Measurements from ENCODE around the gene TOR1AIP2. TPM values are rescaled to one million over a fixed set of nuclear protein-coding genes. Genes with fewer than 3 reads are reported as not detected.

Gene TOR1AIP2
- total RNA-seq, 2 experiments from 2014 or later: 31.0 to 49.9 TPM

GRCh38 chr1:179882253-179883039 lies 4.8 kb upstream of the TOR1AIP2 start, which contains the start of gene TOR1AIP1:
Gene TOR1AIP1, plus strand, starts transcription at chr1:179882285. Its CDS starts 218 bp downstream, at chr1:179882503.
- Histone ChIP-seq H3K9me2 (ENCODE audit: insufficient read depth, low read length) (no peaks in the 10 kb centered on the region), H3K36me3 (ENCODE audit: insufficient read depth, low read length) (peaks cover 14% of the 10 kb centered on the region; the same call in 1 of the 2 replicates), H3K79me2 (ENCODE audit: insufficient read depth, low read depth, low read length) (peaks cover 11% of the 10 kb centered on the region; the same call in 1 of the 2 replicates), H4K20me1 (ENCODE audit: insufficient read depth, low read length) (no peaks in the 10 kb centered on the region; the same call in 1 of the 2 replicates), H3K4me3 (ENCODE audit: low read depth, low read length, poor library complexity, severe bottlenecking) (peak within 1 kb of the TSS; percentile 79), H3K9me3 (ENCODE audit: low read length) (no peaks in the 10 kb centered on the region), H2AFZ (ENCODE audit: low read length) (peak within 1 kb of the TSS; percentile 65), H3K4me1 (ENCODE audit: insufficient read depth, low read length, poor library complexity, severe bottlenecking) (peaks cover 29% of the 10 kb centered on the region), H3K4me2 (ENCODE audit: low read length) (peak within 1 kb of the TSS; percentile 89), H3K27ac (ENCODE audit: low read depth, low read length, poor library complexity, severe bottlenecking) (peak within 1 kb of the TSS; percentile 96)
- TF ChIP-seq CTCF (conservative IDR thresholded peaks at IDR 0.05; ENCODE audit: low read length) (peak; percentile 58), EZH2phosphoT487 (IDR thresholded peaks at IDR 0.05; ENCODE audit: borderline replicate concordance, low read depth, low read length) (no peak)
- intact Hi-C loops (cut with micrococcal nuclease; ENCODE audit: unreplicated experiment): loop anchor here (1.0 to 5.0 kb wide), 4 partner anchors 72 to 850 kb away; partner anchors contain the start of genes ACBD6, CEP350 and QSOX1
- POLR2A ChIA-PET: interaction anchor here (0.6 to 2.1 kb wide), 9 partner anchors 9 to 446 kb away, joined by 3 to 9 read pairs (median 5); partner anchors contain the start of gene CEP350
- DNase-seq (ENCODE audit: low spot score): peak; percentile 99
- BruUV-seq (replicated peaks): no TSS peak
- CTCF ChIA-PET (ENCODE audit: unreplicated experiment): no interaction called here

- Histone ChIP-seq H2AFZ (ENCODE audit: low read length) (peak overlapping the region; percentile 47), H3K27ac (ENCODE audit: low read depth, low read length, poor library complexity, severe bottlenecking) (peak overlapping the region; percentile 96), H3K4me2 (ENCODE audit: low read length) (peak overlapping the region; percentile 84), H3K36me3 (ENCODE audit: insufficient read depth, low read length) (peaks cover 14% of the 10 kb centered on the region; the same call in 1 of the 2 replicates), H4K20me1 (ENCODE audit: insufficient read depth, low read length) (peaks cover under 1% of the 10 kb centered on the region; the same call in 1 of the 2 replicates), H3K9me2 (ENCODE audit: insufficient read depth, low read length) (no peaks in the 10 kb centered on the region), H3K4me1 (ENCODE audit: insufficient read depth, low read length, poor library complexity, severe bottlenecking) (peaks cover 30% of the 10 kb centered on the region), H3K4me3 (ENCODE audit: low read depth, low read length, poor library complexity, severe bottlenecking) (peak overlapping the region; percentile 79), H3K9me3 (ENCODE audit: low read length) (no peaks in the 10 kb centered on the region), H3K79me2 (ENCODE audit: insufficient read depth, low read depth, low read length) (peaks cover 18% of the 10 kb centered on the region)
- BruUV-seq (replicated peaks): TSS peak; percentile 71
- CTCF ChIA-PET (ENCODE audit: unreplicated experiment): no interaction called here
- intact Hi-C loops (cut with micrococcal nuclease; ENCODE audit: unreplicated experiment): loop anchor here (1.0 to 5.0 kb wide), 4 partner anchors 73 to 849 kb away; partner anchors contain the start of genes ACBD6, CEP350 and QSOX1
- TF ChIP-seq CTCF (conservative IDR thresholded peaks at IDR 0.05; ENCODE audit: low read length) (no peak), EZH2phosphoT487 (IDR thresholded peaks at IDR 0.05; ENCODE audit: borderline replicate concordance, low read depth, low read length) (no peak)
- POLR2A ChIA-PET: interaction anchor here (1.9 to 2.1 kb wide), 2 partner anchors 12 to 70 kb away, joined by 6 to 9 read pairs; no protein-coding TSS in a partner anchor
- no peak for DNase-seq (ENCODE audit: low spot score)
These were observed 4.1 kb upstream of the TOR1AIP2 start for GRCh38 chr1:179881642-179882252.
